Measurements from ENCODE around the gene NCAM1.

DNA sequence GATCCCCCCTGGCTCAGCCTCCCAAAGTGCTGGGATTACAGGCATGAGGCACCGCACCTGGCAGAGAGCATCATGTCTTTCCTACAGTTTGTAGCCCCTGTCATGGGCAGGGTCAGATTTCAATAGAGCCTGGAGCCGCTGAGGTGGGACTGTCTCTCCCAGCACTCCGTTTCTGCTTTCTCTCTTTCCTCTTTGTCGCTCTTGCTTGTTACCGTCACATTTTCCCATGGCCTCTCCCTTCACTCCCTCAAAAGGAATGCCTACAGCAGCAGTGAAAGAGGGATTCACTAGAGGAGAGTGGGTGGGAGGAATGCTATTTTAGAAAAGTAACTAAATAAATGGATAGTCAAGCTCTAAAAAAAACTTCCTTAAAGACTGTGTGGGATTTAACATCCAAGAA lies 216.5 kb downstream of the NCAM1 start:
- TF ChIP-seq, protein P1, sequence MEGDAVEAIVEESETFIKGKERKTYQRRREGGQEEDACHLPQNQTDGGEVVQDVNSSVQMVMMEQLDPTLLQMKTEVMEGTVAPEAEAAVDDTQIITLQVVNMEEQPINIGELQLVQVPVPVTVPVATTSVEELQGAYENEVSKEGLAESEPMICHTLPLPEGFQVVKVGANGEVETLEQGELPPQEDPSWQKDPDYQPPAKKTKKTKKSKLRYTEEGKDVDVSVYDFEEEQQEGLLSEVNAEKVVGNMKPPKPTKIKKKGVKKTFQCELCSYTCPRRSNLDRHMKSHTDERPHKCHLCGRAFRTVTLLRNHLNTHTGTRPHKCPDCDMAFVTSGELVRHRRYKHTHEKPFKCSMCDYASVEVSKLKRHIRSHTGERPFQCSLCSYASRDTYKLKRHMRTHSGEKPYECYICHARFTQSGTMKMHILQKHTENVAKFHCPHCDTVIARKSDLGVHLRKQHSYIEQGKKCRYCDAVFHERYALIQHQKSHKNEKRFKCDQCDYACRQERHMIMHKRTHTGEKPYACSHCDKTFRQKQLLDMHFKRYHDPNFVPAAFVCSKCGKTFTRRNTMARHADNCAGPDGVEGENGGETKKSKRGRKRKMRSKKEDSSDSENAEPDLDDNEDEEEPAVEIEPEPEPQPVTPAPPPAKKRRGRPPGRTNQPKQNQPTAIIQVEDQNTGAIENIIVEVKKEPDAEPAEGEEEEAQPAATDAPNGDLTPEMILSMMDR (IDR thresholded peaks at IDR 0.05) = no peak
- no peak for TF ChIP-seq POLR2AphosphoS5 (IDR thresholded peaks at IDR 0.05)
- TF ChIP-seq POLR2A (IDR thresholded peaks at IDR 0.05) = no peak
- no peak for TF ChIP-seq EP300 (IDR thresholded peaks at IDR 0.05)
